Endodermal cell (in vitro differentiated cells): ENCODE data around the gene HMGN5. TPM values are rescaled to one million over a fixed set of nuclear protein-coding genes. Genes with fewer than 3 reads are reported as not detected.

Source experiments
- DNase-seq: peaks from one replicate; pipeline ENCODE4 v3.0.0-alpha.2; 2017
- H3K27ac ChIP-seq: 2 replicates; pipeline ENCODE4 v1.5.1; 2013; ENCODE audit warnings: mild to moderate bottlenecking, low read depth, low read length, moderate library complexity
- H3K27me3 ChIP-seq: 2 replicates; pipeline ENCODE4 v1.6.1; 2013; ENCODE audit warnings: mild to moderate bottlenecking, low read length, moderate library complexity; ENCODE audit not compliant: insufficient read depth, control insufficient read depth, poor library complexity, severe bottlenecking
- H3K36me3 ChIP-seq: 2 replicates; pipeline ENCODE4 v1.7.0; 2013; ENCODE audit warnings: mild to moderate bottlenecking, low read length, moderate library complexity; ENCODE audit not compliant: control insufficient read depth, insufficient read depth
- H3K4me1 ChIP-seq: one replicate; pipeline ENCODE4 v1.7.0; 2013; ENCODE audit warnings: low read length; ENCODE audit not compliant: control insufficient read depth, insufficient read depth
- H3K4me3 ChIP-seq: 2 replicates; pipeline ENCODE4 v1.5.1; 2013; ENCODE audit warnings: mild to moderate bottlenecking, low read length, moderate library complexity
- H3K9ac ChIP-seq: 2 replicates; pipeline ENCODE4 v1.6.1; 2013; ENCODE audit warnings: mild to moderate bottlenecking, low read length, moderate library complexity; ENCODE audit not compliant: poor library complexity, severe bottlenecking; ENCODE audit errors: extremely low read depth
- H3K9me3 ChIP-seq: 2 replicates; pipeline ENCODE4 v1.6.1; 2013; ENCODE audit warnings: mild to moderate bottlenecking, low read length, moderate library complexity; ENCODE audit not compliant: control insufficient read depth
- H3K27ac Mint-ChIP-seq: 2 replicates; pipeline ENCODE4 v1.8.0; 2020; ENCODE audit warnings: mixed read lengths
- H3K27me3 Mint-ChIP-seq: 2 replicates; pipeline ENCODE4 v1.8.0; 2021; ENCODE audit warnings: mild to moderate bottlenecking, mixed read lengths; ENCODE audit not compliant: insufficient read depth
- H3K36me3 Mint-ChIP-seq: 2 replicates; pipeline ENCODE4 v1.8.0; 2020; ENCODE audit warnings: low read depth, mixed read lengths
- H3K4me1 Mint-ChIP-seq: 2 replicates; pipeline ENCODE4 v1.8.0; 2020; ENCODE audit warnings: mixed read lengths
- H3K4me3 Mint-ChIP-seq: 2 replicates; pipeline ENCODE4 v1.8.0; 2020; ENCODE audit warnings: mild to moderate bottlenecking, moderate library complexity, mixed read lengths
- H3K9me3 Mint-ChIP-seq: 2 replicates; pipeline ENCODE4 v1.8.0; 2020; ENCODE audit warnings: mild to moderate bottlenecking, mixed read lengths
- CTCF ChIP-seq: fragments of 200-600 bp; sonication (generic); conservative IDR thresholded peaks from 2 replicates; pipeline ENCODE4 v1.5.0; 2021; ENCODE audit warnings: antibody characterized with exemption, mild to moderate bottlenecking
- WGBS, 2 experiments: methylation state at CpG; one replicate each; pipeline versions ENCODE4 v1.1.5 to v1.1.7; 2013; ENCODE audit warnings: missing lambda C conversion rate in 2 of 2, mixed read lengths in 1 of 2; ENCODE audit not compliant: insufficient coverage in 1 of 2, insufficient read length in 1 of 2; 5-methylcytosine and 5-hydroxymethylcytosine counted together
- long read RNA-seq, 4 experiments: library from polyadenylated mRNA in 2 of 4; library from RNA in 1 of 4; library from capped mRNA in 1 of 4; stranded (forward) in 3 of 4; unstranded in 1 of 4; transcript quantifications; one replicate each; pipeline ENCODE4 v2.0.0, GENCODE V29; 2020 to 2021; ENCODE audit warnings: inconsistent platforms in 1 of 4
- polyA plus RNA-seq, 2 experiments: library from polyadenylated mRNA; stranded (reverse); fragments of 50-300 nt; gene quantifications; one replicate each; pipeline ENCODE4 v1.2.3, GENCODE V29; 2013
- total RNA-seq, 2 donors: library from RNA; stranded (reverse); fragmentation: NEBNext Ultra II Directional in 1 of 2; extraction: Animal tissue kit (Norgen Biotek cat#: 25700) in 1 of 2; gene quantifications; 2 replicates in 1 of 2; 3 replicates in 1 of 2; pipeline ENCODE4 v1.2.1, GENCODE V29; 2021

The HMGN5 gene
- 10 to 100 TPM in 1 of 2 donors, 1 to 10 TPM in 1; 4.1 to 12.9 TPM for total RNA-seq
- polyA plus RNA-seq (2013, experiment 1 of 2) = 22.0 TPM
- polyA plus RNA-seq (2013, experiment 2 of 2) = 21.3 TPM
- long read RNA-seq, experiment 1, partial matches to known transcripts = 0 of 18 reads
- long read RNA-seq, experiment 1, other reads (novel, unspliced or antisense) = 18 of 18 reads
- long read RNA-seq, experiment 2, transcript HMGN5-203 (6 exons, 578 nt) = major isoform, 14 of 19 reads
- long read RNA-seq, experiment 2, partial matches to known transcripts = 1 of 19 reads
- long read RNA-seq, experiment 2, other reads (novel, unspliced or antisense) = 1 of 19 reads
- long read RNA-seq, experiment 3, partial matches to known transcripts = 1 of 1 reads
- long read RNA-seq, experiment 3, other reads (novel, unspliced or antisense) = 0 of 1 reads
- long read RNA-seq, experiment 4, transcript HMGN5-203 (6 exons, 578 nt) = major isoform, 23 of 30 reads
- long read RNA-seq, experiment 4, partial matches to known transcripts = 0 of 30 reads
- long read RNA-seq, experiment 4, other reads (novel, unspliced or antisense) = 6 of 30 reads

- Mint-ChIP-seq H3K4me1 (peaks cover 8% of the 10 kb centered on the region), H3K27me3 (peaks cover 3% of the 10 kb centered on the region), H3K4me3 (peak within 1 kb of the TSS; percentile 77), H3K36me3 (no peaks in the 10 kb centered on the region), H3K27ac (peak within 1 kb of the TSS; percentile 95), H3K9me3 (peaks cover 55% of the 10 kb centered on the region)
- Histone ChIP-seq H3K27me3 (no peaks in the 10 kb centered on the region), H3K4me1 (no peaks in the 10 kb centered on the region), H3K9ac (peak within 1 kb of the TSS; percentile 80), H3K36me3 (no peaks in the 10 kb centered on the region), H3K4me3 (peak within 1 kb of the TSS; percentile 95), H3K9me3 (no peaks in the 10 kb centered on the region), H3K27ac (peak within 1 kb of the TSS; percentile 90)
- no peak for TF ChIP-seq CTCF
- WGBS, 2 experiments = 1% methylated on average over 23 of the region's 23 CpGs; no CpG with 5 or more reads in 1 of the 2 experiments
- peak; percentile 86 for DNase-seq
Observed at GRCh38 chrX:81201671-81202455, at the start of gene HMGN5, which contains the start of gene SH3BGRL. HMGN5 (minus strand) TSS chrX:81201913; CDS start chrX:81121549, 80,364 bp downstream. SH3BGRL (plus strand) TSS chrX:81202102; CDS start chrX:81202201, 99 bp downstream.

GRCh38 chrX:81241753-81242152 lies 40.0 kb upstream of the HMGN5 start:
- Mint-ChIP-seq H3K4me3 (no peak overlapping the region), H3K9me3 (peaks cover 49% of the 10 kb centered on the region), H3K27ac (no peak overlapping the region), H3K27me3 (no peaks in the 10 kb centered on the region), H3K36me3 (peaks cover 4% of the 10 kb centered on the region), H3K4me1 (no peaks in the 10 kb centered on the region)
- Histone ChIP-seq H3K9ac (no peak overlapping the region), H3K4me1 (no peaks in the 10 kb centered on the region), H3K36me3 (no peaks in the 10 kb centered on the region), H3K27me3 (no peaks in the 10 kb centered on the region), H3K27ac (no peak overlapping the region), H3K4me3 (no peak overlapping the region), H3K9me3 (no peaks in the 10 kb centered on the region)
- 99% methylated on average over 5 of the region's 7 CpGs; no CpG with 5 or more reads in 1 of the 2 experiments for WGBS, 2 experiments
- no peak for DNase-seq
- no peak for TF ChIP-seq CTCF

- no peak for DNase-seq
- Mint-ChIP-seq H3K4me1 (no peaks in the 10 kb centered on the region), H3K27ac (no peak overlapping the region), H3K27me3 (no peaks in the 10 kb centered on the region), H3K4me3 (no peak overlapping the region), H3K9me3 (peaks cover 44% of the 10 kb centered on the region), H3K36me3 (peaks cover 4% of the 10 kb centered on the region)
- Histone ChIP-seq H3K9me3 (no peaks in the 10 kb centered on the region), H3K27ac (no peak overlapping the region), H3K36me3 (no peaks in the 10 kb centered on the region), H3K4me3 (no peak overlapping the region), H3K9ac (no peak overlapping the region), H3K4me1 (no peaks in the 10 kb centered on the region), H3K27me3 (no peaks in the 10 kb centered on the region)
- 95% methylated on average over 4 of the region's 4 CpGs; no CpG with 5 or more reads in 1 of the 2 experiments for WGBS, 2 experiments
- no peak for TF ChIP-seq CTCF
Observed at GRCh38 chrX:81240701-81241331, 39.1 kb upstream of the HMGN5 start.
